ENCODE measurements around the gene ABTB2. TPM values are rescaled to one million over a fixed set of nuclear protein-coding genes. Genes with fewer than 3 reads are reported as not detected.

ABTB2 gene
- total RNA-seq, 1 experiment from 2014 or later, result 46.3 TPM

GRCh38 chr11:34274712-34275398, 83.0 kb downstream of the ABTB2 start:
- no peak overlapping the region for H3K27ac ChIP-seq (ENCODE audit: low read depth, low read length, poor library complexity, severe bottlenecking)
- no peak for TF ChIP-seq CTCF (conservative IDR thresholded peaks at IDR 0.05; ENCODE audit: low read depth, low read length)
- TF ChIP-seq EZH2 (IDR thresholded peaks at IDR 0.05; ENCODE audit: borderline replicate concordance, low read depth, low read length, poor library complexity, severe bottlenecking), result no peak
- CTCF ChIA-PET, result no interaction called here

GRCh38 chr11:34273099-34273498, 84.7 kb downstream of the ABTB2 start:
- CTCF ChIA-PET, result no interaction called here
- no TSS peak for BruUV-seq (replicated peaks)

More at GRCh38 chr11:34274712-34275398, 83.0 kb downstream of the ABTB2 start:
- Histone ChIP-seq H3K27me3 (replicated peaks; ENCODE audit: insufficient read depth, low read depth, low read length, poor library complexity) (no peaks in the 10 kb centered on the region), H3K4me3 (ENCODE audit: low read depth, low read length, poor library complexity, severe bottlenecking) (no peak overlapping the region), H3K4me1 (ENCODE audit: insufficient read depth, low read length, poor library complexity, severe bottlenecking) (peaks cover 14% of the 10 kb centered on the region), H3K36me3 (ENCODE audit: insufficient read depth, low read length, poor library complexity, severe bottlenecking) (no peaks in the 10 kb centered on the region), H3K9me3 (ENCODE audit: low read depth, low read length, poor library complexity, severe bottlenecking) (no peaks in the 10 kb centered on the region)
- peak; percentile 76 for DNase-seq (ENCODE audit: low spot score)
- BruUV-seq (replicated peaks), result no TSS peak
- POLR2A ChIA-PET (ENCODE audit: low non-redundant PET), result no interaction called here
- intact Hi-C loops (cut with micrococcal nuclease; ENCODE audit: unreplicated experiment), result no loop called here

GRCh38 chr11:34271727-34272126, 86.1 kb downstream of the ABTB2 start:
- Histone ChIP-seq H3K4me1 (ENCODE audit: insufficient read depth, low read length, poor library complexity, severe bottlenecking) (peaks cover 24% of the 10 kb centered on the region), H3K9me3 (ENCODE audit: low read depth, low read length, poor library complexity, severe bottlenecking) (no peaks in the 10 kb centered on the region), H3K27me3 (replicated peaks; ENCODE audit: insufficient read depth, low read depth, low read length, poor library complexity) (no peaks in the 10 kb centered on the region), H3K27ac (ENCODE audit: low read depth, low read length, poor library complexity, severe bottlenecking) (no peak overlapping the region), H3K4me3 (ENCODE audit: low read depth, low read length, poor library complexity, severe bottlenecking) (no peak overlapping the region), H3K36me3 (ENCODE audit: insufficient read depth, low read length, poor library complexity, severe bottlenecking) (no peaks in the 10 kb centered on the region)
- no peak for DNase-seq (ENCODE audit: low spot score)
- intact Hi-C loops (cut with micrococcal nuclease; ENCODE audit: unreplicated experiment), result no loop called here
- TF ChIP-seq EZH2 (IDR thresholded peaks at IDR 0.05; ENCODE audit: borderline replicate concordance, low read depth, low read length, poor library complexity, severe bottlenecking) (no peak), CTCF (conservative IDR thresholded peaks at IDR 0.05; ENCODE audit: low read depth, low read length) (no peak)
- BruUV-seq (replicated peaks), result no TSS peak
- POLR2A ChIA-PET (ENCODE audit: low non-redundant PET), result no interaction called here
- CTCF ChIA-PET, result no interaction called here

More at GRCh38 chr11:34273099-34273498, 84.7 kb downstream of the ABTB2 start:
- DNase-seq (ENCODE audit: low spot score), result no peak
- Histone ChIP-seq H3K4me3 (ENCODE audit: low read depth, low read length, poor library complexity, severe bottlenecking) (no peak overlapping the region), H3K27ac (ENCODE audit: low read depth, low read length, poor library complexity, severe bottlenecking) (no peak overlapping the region), H3K9me3 (ENCODE audit: low read depth, low read length, poor library complexity, severe bottlenecking) (no peaks in the 10 kb centered on the region), H3K4me1 (ENCODE audit: insufficient read depth, low read length, poor library complexity, severe bottlenecking) (peaks cover 14% of the 10 kb centered on the region), H3K27me3 (replicated peaks; ENCODE audit: insufficient read depth, low read depth, low read length, poor library complexity) (no peaks in the 10 kb centered on the region), H3K36me3 (ENCODE audit: insufficient read depth, low read length, poor library complexity, severe bottlenecking) (no peaks in the 10 kb centered on the region)
- POLR2A ChIA-PET (ENCODE audit: low non-redundant PET), result no interaction called here
- TF ChIP-seq CTCF (conservative IDR thresholded peaks at IDR 0.05; ENCODE audit: low read depth, low read length), result no peak
- no peak for TF ChIP-seq EZH2 (IDR thresholded peaks at IDR 0.05; ENCODE audit: borderline replicate concordance, low read depth, low read length, poor library complexity, severe bottlenecking)
- intact Hi-C loops (cut with micrococcal nuclease; ENCODE audit: unreplicated experiment), result no loop called here

Data from A673 (cell line).